AG08396 (cell line): ENCODE results near the gene ROGDI.

Experiments used
- DNase-seq: peaks from one replicate; pipeline ENCODE4 v3.0.0; 2012; ENCODE audit warnings: low spot score, mixed read lengths

Gene ROGDI, protein sequence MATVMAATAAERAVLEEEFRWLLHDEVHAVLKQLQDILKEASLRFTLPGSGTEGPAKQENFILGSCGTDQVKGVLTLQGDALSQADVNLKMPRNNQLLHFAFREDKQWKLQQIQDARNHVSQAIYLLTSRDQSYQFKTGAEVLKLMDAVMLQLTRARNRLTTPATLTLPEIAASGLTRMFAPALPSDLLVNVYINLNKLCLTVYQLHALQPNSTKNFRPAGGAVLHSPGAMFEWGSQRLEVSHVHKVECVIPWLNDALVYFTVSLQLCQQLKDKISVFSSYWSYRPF

DNA sequence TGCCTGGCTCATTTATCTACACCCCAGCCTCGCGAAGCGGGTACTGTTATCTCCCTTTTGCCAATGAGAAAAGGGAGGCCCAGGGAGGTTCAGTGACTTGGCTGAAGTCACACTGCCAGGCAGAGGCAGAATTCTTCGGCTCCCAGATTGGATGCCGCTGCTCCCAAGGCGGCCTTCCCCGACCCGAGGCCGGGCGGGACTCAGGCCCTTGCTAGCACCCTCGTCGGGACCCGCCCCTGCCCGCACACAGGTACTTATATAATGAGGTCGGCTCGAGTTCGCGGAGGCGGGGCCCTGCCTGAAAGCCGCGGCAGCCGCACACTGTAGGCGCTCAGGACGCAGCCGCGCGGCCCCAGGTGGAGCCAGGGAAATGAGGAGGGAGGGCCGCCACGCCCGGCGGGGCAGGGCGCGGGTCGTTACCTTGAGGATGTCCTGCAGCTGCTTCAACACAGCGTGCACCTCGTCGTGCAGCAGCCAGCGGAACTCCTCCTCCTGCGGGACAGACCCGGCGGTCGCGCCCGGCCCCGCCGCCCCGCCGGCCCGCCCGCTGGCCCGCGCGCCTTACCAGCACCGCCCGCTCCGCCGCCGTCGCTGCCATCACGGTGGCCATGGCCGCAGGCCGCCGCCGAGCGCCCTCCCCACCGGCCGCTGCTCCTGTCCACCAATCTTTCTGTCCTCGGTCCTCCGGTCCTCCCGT lies at the start of gene ROGDI:
Gene ROGDI (minus strand): TSS at position 672 of the 697 bp plus-strand sequence. CDS start 62 bp downstream, at position 610.
- peak; percentile 63 for DNase-seq

DNA sequence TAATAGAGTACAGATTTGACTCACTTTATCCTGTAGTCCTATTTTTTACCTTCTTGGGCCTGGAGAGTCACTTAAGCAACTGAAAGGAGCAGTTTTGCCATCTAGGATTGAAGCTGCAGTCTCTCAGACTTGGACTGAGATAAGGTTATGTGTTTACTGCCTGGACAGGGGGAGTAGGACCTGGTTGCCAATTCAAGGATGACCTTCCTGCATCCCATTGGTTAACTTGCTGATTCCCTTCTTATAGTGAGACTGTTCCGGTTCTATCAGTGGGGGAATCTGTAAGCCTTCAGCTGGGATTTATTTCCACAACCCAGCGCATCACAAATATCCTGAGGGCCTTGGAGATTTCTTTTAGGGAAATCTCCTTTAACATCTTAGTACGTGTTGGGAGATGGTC lies 47.8 kb upstream of the ROGDI start:
- no peak for DNase-seq

DNA sequence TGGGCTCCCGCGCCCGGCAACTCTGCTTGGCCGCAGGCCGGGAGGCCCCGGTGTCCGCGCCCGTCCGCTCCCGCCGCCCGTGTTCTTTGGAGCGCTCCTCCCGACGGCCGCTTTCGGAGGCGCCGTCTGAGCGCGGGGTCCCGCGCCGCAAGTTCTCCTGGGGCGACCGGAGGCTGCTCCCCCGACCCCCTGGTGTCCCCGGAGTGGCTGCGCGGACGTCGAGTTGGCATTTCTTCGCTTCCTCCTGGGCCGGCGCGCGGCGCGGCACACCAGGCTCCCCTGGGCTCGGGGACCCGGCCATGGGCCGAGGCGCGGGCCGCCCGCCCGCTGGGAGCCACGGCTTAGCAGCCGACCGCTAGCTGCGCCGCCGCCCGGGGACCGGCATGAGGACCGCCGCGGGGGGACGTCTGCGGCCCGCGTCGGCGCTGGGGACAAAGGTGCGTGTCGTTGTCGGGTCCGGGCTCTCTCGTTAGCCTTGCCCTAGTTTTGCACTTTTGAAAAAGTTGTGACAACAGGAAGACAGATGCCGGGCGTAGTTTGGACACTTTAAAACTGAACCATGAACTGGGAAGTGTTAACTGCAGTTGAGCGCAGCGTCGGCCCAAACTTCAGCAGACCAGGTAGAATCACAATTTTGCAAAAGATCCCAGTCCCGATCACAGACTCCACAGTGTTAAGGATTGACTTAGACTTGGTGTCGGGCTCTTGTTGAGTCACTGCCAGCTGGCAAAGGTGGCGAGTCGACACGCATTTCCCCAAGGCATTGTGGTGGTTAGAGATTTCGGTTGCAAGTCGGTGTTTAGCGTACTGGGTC lies 45.5 kb upstream of the ROGDI start:
- DNase-seq = peak; percentile 59

DNA sequence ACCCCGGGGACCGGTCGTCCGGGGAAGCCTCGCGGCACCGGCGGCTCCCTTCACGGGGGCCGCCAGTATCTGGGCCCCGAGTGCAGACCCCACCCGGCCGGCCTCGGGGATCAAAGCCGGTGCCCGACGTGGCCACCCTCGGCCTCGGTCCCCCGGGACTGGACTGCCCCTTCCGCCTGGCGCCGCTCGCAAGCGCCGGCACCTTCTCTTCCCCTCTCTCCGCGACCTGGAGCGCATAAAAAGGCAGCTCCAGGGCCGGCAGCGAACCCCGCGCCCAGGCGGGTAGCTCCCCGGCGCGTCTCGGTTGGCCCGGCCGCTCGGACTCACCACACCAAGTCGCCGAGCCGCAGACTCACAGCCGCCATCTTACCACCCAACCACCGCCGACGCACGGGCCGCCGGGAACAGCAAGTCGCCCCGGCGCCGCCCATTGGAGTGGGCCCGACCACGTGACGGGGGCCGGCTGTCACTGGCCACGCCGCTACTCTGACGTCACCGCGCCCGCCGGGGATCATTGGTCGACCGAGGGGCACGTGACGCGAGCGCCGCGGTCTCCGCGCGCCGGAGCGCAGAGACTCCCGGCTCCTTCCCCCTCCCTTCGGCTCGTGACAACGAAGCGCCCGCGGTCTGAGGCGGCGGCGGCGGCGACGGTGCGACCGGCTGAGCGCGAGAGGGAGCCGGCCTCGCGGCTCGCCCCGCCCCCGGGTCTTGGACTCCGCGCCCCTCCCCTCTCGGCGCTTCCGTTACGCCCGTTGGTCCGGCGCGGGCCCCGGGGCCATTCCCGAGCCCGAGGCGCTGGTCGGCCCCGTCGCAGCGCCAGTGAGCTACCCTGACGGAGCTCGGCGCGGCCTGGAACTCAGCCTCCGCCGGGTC lies 44.7 kb upstream of the ROGDI start, which contains the start of the genes GLYR1 and UBN1:
Gene GLYR1 (minus strand): TSS at position 388 of the 873 bp plus-strand sequence. CDS start 23 bp downstream, at position 365.
Gene UBN1 (plus strand): TSS at position 581 of the 873 bp plus-strand sequence. CDS start 5,437 bp downstream, outside the sequence.
- peak; percentile 99 for DNase-seq

DNA sequence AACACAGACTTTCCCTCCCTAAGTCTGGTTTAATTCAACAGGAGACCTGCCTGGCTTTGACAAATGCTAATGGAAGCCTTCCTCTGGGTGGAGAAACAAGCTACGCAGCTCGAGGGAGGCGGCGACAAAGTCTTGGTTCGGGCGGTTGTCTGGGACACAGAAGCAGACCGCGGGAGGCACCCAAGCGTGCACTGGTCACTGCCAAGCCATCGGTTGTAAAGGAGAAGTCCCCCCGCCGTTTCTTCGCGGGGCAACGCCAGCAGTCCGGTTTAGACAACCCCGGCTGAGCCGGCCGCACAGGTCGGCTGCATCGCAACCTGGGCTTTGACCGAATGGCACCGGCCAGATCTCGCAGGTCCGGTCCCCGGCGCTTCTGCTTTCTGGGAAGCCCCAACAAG lies 44.1 kb upstream of the ROGDI start:
- DNase-seq = peak; percentile 62

DNA sequence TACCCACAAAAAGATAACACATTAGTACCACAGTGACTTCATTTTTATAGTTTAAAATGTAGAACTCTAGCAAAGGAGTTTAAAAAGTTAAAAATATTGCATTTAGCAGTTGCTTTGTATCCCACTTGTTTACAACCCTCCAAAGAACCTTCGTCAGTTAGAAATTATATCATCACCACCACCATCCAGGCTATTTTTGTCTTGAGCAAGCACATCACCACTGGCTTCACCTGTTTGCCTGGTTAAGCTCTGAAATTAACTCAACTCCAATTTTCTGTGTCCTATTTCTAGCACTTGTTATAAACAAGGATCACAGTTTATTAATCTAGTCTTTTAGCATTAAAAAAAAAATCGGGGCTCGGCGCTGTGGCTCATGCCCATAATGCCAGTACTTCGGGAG lies 38.6 kb upstream of the ROGDI start:
- DNase-seq = no peak

DNA sequence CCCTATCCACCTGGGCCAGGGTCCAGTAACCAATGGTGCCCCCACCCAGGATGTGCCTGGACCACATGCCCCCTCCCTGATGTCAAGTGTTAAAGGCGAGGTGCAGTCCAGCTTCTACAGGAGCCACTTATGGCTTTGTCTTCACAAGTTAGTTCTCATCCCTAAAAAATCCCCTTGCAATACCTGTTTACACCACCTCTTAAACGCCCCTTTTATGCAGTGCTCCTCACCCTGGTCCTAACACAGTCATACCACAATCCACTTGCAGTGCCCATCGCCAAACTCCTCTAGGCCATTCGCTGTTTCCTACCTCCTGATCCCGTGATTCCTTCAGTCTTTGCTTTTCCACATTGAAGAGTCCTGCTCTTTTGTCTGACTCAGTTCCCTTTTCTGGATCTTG lies 37.5 kb upstream of the ROGDI start:
- DNase-seq = no peak

DNA sequence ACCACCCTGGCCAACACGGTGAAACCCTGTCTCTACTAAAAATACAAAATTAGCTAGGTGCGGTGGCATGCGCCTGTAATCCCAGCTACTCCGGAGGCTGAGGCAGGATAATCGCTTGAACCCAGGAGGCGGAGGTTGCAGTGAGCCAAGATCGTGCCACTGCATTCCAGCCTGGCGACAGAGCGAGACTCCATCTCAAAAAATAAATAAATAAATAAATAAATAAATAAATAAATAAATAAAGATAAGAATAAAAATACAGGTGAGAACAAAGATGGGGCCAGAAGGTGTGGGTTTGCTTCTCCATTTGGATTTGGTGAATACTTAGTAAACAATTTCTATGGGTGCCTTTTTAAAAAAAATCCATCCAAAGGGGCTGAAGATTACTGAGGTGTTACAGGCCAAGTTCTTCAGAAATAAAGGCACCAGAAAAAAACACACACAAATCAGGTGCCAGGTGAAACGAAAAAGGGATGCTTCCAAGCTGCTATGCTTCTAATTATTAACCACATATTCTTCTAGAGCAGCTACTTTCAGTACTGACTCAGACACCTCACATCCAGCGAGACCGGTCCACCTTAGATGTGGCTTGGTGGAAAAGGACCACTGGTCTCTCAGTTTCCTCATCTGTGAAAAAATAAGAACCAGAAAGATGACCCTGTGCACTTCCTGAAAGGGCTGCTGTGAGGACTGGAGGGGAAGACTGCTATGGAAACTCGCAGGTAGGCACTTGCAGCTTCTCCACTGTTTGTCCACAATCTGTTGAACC lies 35.5 kb upstream of the ROGDI start:
- no peak for DNase-seq

DNA sequence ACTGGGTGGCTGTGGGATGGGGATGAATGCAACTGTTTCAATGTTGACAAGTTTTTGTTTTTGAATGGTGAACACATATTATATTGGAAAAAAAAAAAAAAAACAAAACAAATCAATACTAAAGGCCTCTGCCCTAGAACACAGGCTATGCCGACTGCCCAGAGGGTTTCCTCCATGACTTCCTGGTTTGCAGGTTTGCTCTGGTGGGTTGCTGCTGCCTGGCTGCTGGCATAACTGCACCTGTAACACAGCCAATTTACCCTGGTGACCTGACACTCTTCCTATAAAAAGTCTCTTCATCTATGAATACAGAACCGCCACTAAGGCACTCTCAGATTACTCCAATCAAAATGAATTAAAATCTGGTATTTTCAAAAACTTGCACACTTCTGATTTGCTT lies 34.3 kb upstream of the ROGDI start:
- no peak for DNase-seq

DNA sequence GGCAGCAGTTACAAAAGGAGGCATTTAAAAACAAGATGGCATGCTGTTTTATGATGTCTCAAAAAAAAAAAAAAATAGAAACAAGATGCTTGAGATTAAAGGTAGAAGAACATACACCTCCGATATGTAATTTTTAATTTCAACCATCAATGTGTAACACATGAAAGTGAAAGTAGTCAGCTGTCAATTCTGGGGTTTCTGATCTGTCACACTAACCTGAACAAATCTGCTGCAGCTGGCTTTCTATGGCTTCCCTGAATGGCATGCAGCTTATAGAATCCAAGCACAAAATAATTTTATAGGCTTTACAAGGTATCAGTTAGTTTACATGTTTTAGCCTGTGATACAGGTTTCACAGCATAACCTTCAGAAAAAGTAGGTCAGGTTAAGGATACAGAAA lies 31.2 kb upstream of the ROGDI start:
- no peak for DNase-seq

DNA sequence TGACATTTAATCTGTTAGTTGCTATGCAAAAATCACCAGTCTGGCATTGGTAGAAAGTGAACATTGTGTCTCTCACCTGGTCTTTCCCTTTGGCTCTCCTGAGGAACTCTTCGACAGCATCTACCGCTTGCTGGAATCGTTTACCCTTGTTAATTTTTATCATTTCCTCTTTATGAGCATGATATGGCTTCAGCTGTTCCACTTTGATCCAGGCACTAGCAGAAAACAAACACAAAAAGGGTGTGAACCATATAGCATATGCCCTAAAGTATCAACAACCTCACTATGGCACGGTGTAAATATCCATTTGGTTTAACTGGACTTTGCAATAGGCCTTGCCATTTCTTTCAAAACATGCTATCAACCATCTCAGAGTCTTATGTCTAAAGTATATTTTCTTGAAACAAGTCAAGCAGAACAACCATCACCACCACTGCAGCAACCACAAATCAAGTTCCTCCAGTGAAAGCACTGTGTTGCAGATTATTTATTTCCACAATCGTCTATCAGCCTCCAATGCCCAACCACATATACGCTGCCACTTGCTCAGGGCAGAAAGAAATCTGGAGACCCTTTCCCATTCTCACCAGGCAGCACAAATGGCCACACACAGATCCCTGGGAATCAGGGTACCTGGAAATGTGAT lies 30.4 kb upstream of the ROGDI start:
- DNase-seq = no peak

DNA sequence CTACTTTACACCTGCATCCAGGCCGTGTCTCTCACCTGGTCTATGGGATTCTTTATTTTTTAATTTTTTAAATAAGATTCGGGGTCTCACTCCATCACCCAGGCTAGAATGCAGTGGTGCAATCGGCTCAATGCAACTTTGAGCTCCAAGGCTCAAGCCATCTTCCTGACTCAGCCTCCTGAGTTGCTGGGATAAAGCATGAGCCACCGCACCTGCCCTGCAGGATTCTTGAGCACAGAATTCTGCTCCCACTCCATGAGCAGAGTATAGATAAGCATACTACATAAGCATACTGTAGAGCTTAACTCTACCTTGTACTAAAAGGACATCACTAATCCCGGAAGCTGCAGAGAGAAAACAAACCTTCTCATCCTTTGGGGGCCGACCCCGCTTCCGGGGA lies 29.2 kb upstream of the ROGDI start:
- DNase-seq = no peak

DNA sequence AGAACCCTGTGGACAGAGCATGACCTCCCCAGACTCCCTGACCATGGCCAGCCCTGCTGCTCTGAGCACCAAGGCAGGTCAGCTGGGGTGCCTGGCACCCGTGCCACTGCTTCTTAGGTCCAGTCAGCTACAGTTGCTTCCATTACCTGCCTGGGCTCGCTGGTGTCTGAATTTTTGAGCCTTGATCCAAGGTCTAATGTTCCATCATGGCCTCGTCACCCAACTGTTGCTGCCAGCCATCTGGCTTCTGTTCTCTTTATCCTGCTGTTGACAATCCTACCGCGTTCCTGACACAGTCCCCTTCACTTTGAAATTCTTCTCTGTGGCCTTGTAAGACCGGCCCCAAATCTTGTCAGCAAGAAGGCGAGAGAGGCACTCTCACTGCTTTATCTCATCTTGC lies 28.0 kb upstream of the ROGDI start:
- DNase-seq = no peak

DNA sequence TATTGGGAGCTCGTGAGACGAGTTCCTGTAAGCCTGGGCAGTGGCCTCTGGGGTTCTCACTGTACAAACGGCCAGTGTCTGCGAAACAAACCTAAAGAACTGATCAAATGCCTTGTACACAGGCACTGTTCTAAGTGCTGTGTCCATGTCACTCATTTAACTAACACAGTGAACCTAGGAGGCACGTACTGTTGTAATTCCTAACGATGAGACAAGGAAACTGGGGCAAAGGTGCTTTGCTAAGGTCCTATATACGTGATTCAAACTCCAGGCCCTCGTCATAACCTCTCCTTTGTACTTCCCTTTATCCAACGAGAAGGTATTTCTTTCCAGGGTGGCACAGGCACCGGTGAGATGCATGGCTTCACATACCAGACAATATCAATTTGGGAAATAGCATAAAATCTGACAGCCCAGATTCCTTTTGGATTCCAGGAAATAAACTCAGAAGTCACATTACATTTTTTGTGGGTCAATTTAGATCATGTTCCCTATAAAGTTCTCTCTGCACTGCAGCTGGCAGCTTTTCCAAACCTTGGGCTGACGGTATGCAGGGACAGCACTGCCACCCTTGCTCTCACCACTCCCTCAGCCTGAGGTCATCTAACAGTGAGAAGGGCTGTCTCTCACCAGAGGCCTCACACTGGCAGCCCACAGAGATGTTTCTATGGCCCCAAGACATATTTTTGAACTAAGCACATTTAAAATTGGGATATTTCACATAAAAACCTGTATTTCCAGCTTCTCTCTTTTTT lies 26.3 kb upstream of the ROGDI start:
- DNase-seq = no peak

DNA sequence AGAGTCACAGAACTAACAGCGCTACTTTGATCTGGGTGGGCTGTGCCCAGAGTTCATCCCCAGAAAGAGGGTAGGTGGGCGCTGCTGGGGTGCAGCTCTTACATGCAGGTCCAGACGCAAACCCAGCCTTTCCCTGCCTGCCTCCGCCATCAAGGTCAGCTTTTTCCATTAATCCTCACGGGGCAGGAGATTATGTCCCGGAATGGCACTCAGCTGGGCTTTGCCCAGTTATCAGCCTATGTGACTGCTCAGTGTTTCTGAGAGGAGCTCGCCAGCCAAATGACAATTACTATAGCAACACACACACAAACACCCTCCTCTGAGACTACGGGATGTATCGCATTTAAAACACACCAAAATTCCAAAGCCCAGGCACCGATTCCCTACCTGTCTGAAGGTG lies 24.5 kb upstream of the ROGDI start:
- DNase-seq = no peak

DNA sequence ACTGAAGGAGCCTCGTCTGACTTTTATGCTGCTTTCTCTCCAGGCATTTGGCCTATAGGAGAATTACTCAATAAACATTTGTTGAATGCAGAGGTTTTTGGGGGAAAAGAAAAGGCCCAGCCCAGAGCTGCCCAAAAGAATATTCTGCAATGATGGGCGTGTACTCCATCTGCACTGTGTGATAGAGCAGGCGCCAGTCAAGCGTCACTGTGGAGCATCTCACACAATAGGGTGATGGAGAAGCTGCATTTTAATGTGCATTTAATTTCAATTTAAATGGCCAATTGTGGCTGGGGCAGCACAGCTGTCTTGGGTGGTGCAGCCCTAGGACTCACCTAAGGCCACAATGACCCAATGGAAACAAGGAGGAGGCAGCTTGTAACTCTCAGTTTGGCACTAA lies 24.1 kb upstream of the ROGDI start:
- no peak for DNase-seq

DNA sequence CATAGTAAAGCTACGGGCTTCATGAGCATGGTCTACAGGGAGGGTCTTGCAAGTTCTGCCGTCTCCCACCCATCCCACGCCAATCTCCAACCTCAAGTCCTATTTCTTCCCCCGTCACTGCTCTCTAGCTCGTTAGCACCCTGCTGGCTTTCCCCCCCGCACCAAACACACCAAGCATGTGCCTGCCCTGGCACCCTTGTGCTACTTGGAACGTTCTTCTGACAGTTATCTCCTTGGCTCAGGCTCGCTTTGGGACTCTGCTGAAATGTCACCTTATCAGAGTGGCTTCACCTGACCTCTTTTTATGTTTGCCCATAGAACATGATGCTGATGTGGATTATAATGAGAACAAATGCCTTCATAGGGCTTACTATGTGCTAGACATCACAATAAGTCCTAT lies 22.8 kb upstream of the ROGDI start:
- DNase-seq = no peak

DNA sequence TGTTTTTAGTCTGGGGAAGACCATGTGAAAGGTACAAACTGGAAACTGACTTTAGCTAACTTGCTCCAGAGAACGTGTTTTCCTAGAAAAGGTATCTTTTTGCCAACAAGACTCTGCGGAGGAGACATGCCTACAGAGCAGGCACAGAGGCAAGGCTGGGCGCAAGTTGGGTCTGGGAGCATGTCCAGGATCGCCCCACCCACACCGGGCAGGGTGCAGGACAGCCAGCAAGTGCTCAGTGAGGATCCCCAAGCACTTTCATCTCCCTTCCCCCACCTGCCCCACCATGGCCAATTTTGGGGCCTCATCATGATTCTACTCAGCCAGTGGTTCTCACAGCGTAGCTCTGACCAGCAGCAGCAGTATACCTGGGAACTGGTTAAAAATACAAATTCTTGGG lies 18.2 kb upstream of the ROGDI start:
- DNase-seq = no peak

DNA sequence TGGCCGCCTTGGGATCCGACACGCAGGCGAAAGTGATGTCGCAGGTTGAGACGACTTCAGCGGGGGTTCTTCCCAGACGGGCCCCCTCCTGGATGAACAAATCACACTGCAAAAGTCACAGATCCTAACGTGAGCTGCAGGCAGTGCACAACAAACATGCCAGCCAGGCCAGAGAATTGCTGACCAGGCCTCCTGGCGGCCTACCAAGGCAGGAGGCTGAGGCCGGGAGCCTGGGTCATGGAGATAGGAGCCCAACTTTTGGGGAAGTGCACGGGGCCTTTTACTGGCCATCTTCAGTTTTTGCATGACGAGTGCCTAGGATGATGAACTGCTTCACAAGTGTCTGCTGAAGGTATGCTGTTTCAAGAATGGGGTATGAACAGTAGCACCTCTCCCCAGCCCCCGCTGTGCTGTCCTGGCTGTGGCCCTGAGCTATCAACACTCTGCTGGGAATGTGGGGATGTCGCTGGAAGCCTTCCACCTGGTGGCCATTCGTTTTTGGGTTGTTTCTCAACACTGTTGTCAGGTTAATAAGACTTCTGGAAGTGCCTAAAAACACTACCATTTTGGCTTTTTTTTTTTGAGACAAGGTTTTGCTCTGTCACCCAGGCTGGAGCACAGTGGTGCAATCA lies 12.2 kb upstream of the ROGDI start:
- DNase-seq = no peak
